SIG-M5 treated with dmso at 0.1 percent for 504 hours (cell line): ENCODE measurements around the gene NRP1.

Experiments used
- DNase-seq: peaks from one replicate; lab custom pipeline; 2025; ENCODE audit not compliant: unreplicated experiment; lab: John Stamatoyannopoulos, UW

The NRP1 gene

GRCh38 chr10:33133557-33133956, 200.9 kb downstream of the NRP1 start:
- no peak for DNase-seq

- peak; percentile 2 for DNase-seq
Measured at GRCh38 chr10:33132626-33133025, 201.8 kb downstream of the NRP1 start.

- no peak for DNase-seq
Measured at GRCh38 chr10:33129996-33130386, 204.5 kb downstream of the NRP1 start.

- no peak for DNase-seq
Measured at GRCh38 chr10:33129141-33129995, 205.1 kb downstream of the NRP1 start.

- no peak for DNase-seq
Measured at GRCh38 chr10:33127622-33128021, 206.8 kb downstream of the NRP1 start.
